ENCODE measurements around the gene LTF. TPM values are rescaled to one million over a fixed set of nuclear protein-coding genes. Genes with fewer than 3 reads are reported as not detected.

LTF gene
- total RNA-seq, 3 donors from 2014 or later = 1.2 to 1.4 (median 1.2) TPM

- intact Hi-C loops (cut with DNase I, micrococcal nuclease) = no loop called here
- Histone ChIP-seq H3K4me1 (ENCODE audit: low read depth) (no peaks in the 10 kb centered on the region), H3K9me3 (no peaks in the 10 kb centered on the region), H3K36me3 (ENCODE audit: low read depth) (no peaks in the 10 kb centered on the region), H3K4me3 (no peak overlapping the region)
- no peak for ATAC-seq
- no peak for TF ChIP-seq CTCF (IDR thresholded peaks at IDR 0.05)
- DNase-seq = no peak
Measured at GRCh38 chr3:46399098-46399497, 65.6 kb downstream of the LTF start.

GRCh38 chr3:46398186-46398955 lies 66.3 kb downstream of the LTF start:
- DNase-seq (no peak), ATAC-seq (no peak)
- Histone ChIP-seq H3K4me1 (ENCODE audit: low read depth) (no peaks in the 10 kb centered on the region), H3K4me3 (no peak overlapping the region), H3K36me3 (ENCODE audit: low read depth) (no peaks in the 10 kb centered on the region), H3K9me3 (no peaks in the 10 kb centered on the region)
- TF ChIP-seq CTCF (IDR thresholded peaks at IDR 0.05) = no peak
- intact Hi-C loops (cut with DNase I, micrococcal nuclease) = no loop called here

GRCh38 chr3:46397111-46397510 lies 67.6 kb downstream of the LTF start:
- H3K4me3 ChIP-seq = no peak overlapping the region
- intact Hi-C loops (cut with DNase I, micrococcal nuclease) = no loop called here
- H3K36me3 ChIP-seq (ENCODE audit: low read depth) = no peaks in the 10 kb centered on the region
- no peaks in the 10 kb centered on the region for H3K9me3 ChIP-seq
- DNase-seq (no peak), ATAC-seq (no peak)
- H3K4me1 ChIP-seq (ENCODE audit: low read depth) = no peaks in the 10 kb centered on the region
- no peak for TF ChIP-seq CTCF (IDR thresholded peaks at IDR 0.05)

- no peak for DNase-seq
- Histone ChIP-seq H3K36me3 (ENCODE audit: low read depth) (no peaks in the 10 kb centered on the region), H3K9me3 (no peaks in the 10 kb centered on the region), H3K4me3 (no peak overlapping the region), H3K4me1 (ENCODE audit: low read depth) (no peaks in the 10 kb centered on the region)
- intact Hi-C loops (cut with DNase I, micrococcal nuclease) = no loop called here
- TF ChIP-seq CTCF (IDR thresholded peaks at IDR 0.05) = no peak
- peak; percentile 43 for ATAC-seq
Measured at GRCh38 chr3:46395766-46396530, 68.8 kb downstream of the LTF start.

- TF ChIP-seq CTCF (IDR thresholded peaks at IDR 0.05) = no peak
- H3K4me1 ChIP-seq (ENCODE audit: low read depth) = no peaks in the 10 kb centered on the region
- no peaks in the 10 kb centered on the region for H3K36me3 ChIP-seq (ENCODE audit: low read depth)
- no peak for DNase-seq
- peak; percentile 24 for ATAC-seq
- intact Hi-C loops (cut with DNase I, micrococcal nuclease) = no loop called here
- no peak overlapping the region for H3K4me3 ChIP-seq
- no peaks in the 10 kb centered on the region for H3K9me3 ChIP-seq
Measured at GRCh38 chr3:46395210-46395661, 69.5 kb downstream of the LTF start.

Data from mucosa of descending colon (tissue), 3 donors.